ENCODE data around the gene ARHGEF12. TPM values are rescaled to one million over a fixed set of nuclear protein-coding genes. Genes with fewer than 3 reads are reported as not detected.

Gene ARHGEF12
- total and polyA plus RNA-seq, 3 donors from 2014 or later, result 26.6 to 74.1 (median 72.7) TPM

- intact Hi-C loops (cut with DNase I; ENCODE audit: low total_unique reads), result no loop called here
Observed at GRCh38 chr11:120524536-120525085, 188.4 kb downstream of the ARHGEF12 start.

GRCh38 chr11:120525261-120526171, 189.3 kb downstream of the ARHGEF12 start:
- Histone ChIP-seq H3K4me1 (no peaks in the 10 kb centered on the region), H3K4me3 (no peak overlapping the region), H3K36me3 (ENCODE audit: low read depth, missing control alignments) (no peaks in the 10 kb centered on the region), H3K9me3 (no peaks in the 10 kb centered on the region), H3K27me3 (no peaks in the 10 kb centered on the region), H3K27ac (no peak overlapping the region)
- 85 to 94% methylated on average over 16 of the region's 16 CpGs for WGBS, 2 donors
- intact Hi-C loops (cut with DNase I; ENCODE audit: low total_unique reads), result no loop called here
- no peak for DNase-seq
- TF ChIP-seq POLR2A (IDR thresholded peaks at IDR 0.05) (no peak), CTCF (IDR thresholded peaks at IDR 0.05) (no peak)

More at GRCh38 chr11:120524536-120525085, 188.4 kb downstream of the ARHGEF12 start:
- TF ChIP-seq POLR2A (IDR thresholded peaks at IDR 0.05) (no peak), CTCF (IDR thresholded peaks at IDR 0.05) (no peak)
- Histone ChIP-seq H3K9me3 (no peaks in the 10 kb centered on the region), H3K4me3 (no peak overlapping the region), H3K36me3 (ENCODE audit: low read depth, missing control alignments) (no peaks in the 10 kb centered on the region), H3K27me3 (no peaks in the 10 kb centered on the region), H3K27ac (no peak overlapping the region), H3K4me1 (no peaks in the 10 kb centered on the region)
- no peak for DNase-seq
- WGBS, 2 donors, result 90 to 96% methylated on average over 8 to 9 of the region's 9 CpGs

GRCh38 chr11:120526241-120526640, 190.0 kb downstream of the ARHGEF12 start:
- no peaks in the 10 kb centered on the region for H3K9me3 ChIP-seq
- TF ChIP-seq POLR2A (IDR thresholded peaks at IDR 0.05), result no peak
- no peak for TF ChIP-seq CTCF (IDR thresholded peaks at IDR 0.05)
- H3K27me3 ChIP-seq, result no peaks in the 10 kb centered on the region
- H3K27ac ChIP-seq, result no peak overlapping the region
- no peaks in the 10 kb centered on the region for H3K36me3 ChIP-seq (ENCODE audit: low read depth, missing control alignments)
- 93 to 97% methylated on average over 10 of the region's 10 CpGs for WGBS, 2 donors
- no peak for DNase-seq
- intact Hi-C loops (cut with DNase I; ENCODE audit: low total_unique reads), result no loop called here
- H3K4me1 ChIP-seq, result no peaks in the 10 kb centered on the region
- H3K4me3 ChIP-seq, result no peak overlapping the region

- Histone ChIP-seq H3K4me3 (no peak overlapping the region), H3K36me3 (ENCODE audit: low read depth, missing control alignments) (no peaks in the 10 kb centered on the region), H3K27ac (no peak overlapping the region), H3K4me1 (no peaks in the 10 kb centered on the region), H3K27me3 (no peaks in the 10 kb centered on the region), H3K9me3 (no peaks in the 10 kb centered on the region)
- TF ChIP-seq CTCF (IDR thresholded peaks at IDR 0.05) (no peak), POLR2A (IDR thresholded peaks at IDR 0.05) (no peak)
- WGBS, 2 donors, result 46 to 60% methylated on average over 1 to 16 of the region's 16 CpGs
- intact Hi-C loops (cut with DNase I; ENCODE audit: low total_unique reads), result no loop called here
- no peak for DNase-seq
Observed at GRCh38 chr11:120527111-120527761, 191.0 kb downstream of the ARHGEF12 start.
